ENCODE results near the gene NOS3.
A peak's percentile ranks its signal among the peaks of the same experiment; 100 is the strongest.

NOS3 gene

GRCh38 chr7:151059367-151060112 is 68.7 kb downstream of the NOS3 start, which contains the start of gene SLC4A2:
Gene SLC4A2 (plus strand): TSS chr7:151059589. CDS start chr7:151061988, 2,399 bp downstream.
- peak; percentile 85 for DNase-seq (ENCODE audit: low spot score)

GRCh38 chr7:151060113-151060415 is 69.2 kb downstream of the NOS3 start:
- no peak for DNase-seq (ENCODE audit: low spot score)

- DNase-seq (ENCODE audit: low spot score): no peak
Observed at GRCh38 chr7:151060416-151061212, 69.8 kb downstream of the NOS3 start.

- DNase-seq (ENCODE audit: low spot score): no peak
Observed at GRCh38 chr7:151061213-151062110, 70.6 kb downstream of the NOS3 start.

- no peak for DNase-seq (ENCODE audit: low spot score)
Observed at GRCh38 chr7:151062111-151062398, 71.2 kb downstream of the NOS3 start.

GRCh38 chr7:151062399-151063211 is 71.8 kb downstream of the NOS3 start:
- peak; percentile 85 for DNase-seq (ENCODE audit: low spot score)

GRCh38 chr7:151063212-151063561 is 72.4 kb downstream of the NOS3 start:
- DNase-seq (ENCODE audit: low spot score): no peak

Measured in iPS-NIHi11 (cell line).